ENCODE results near the gene TMEM108.

The TMEM108 gene

DNA sequence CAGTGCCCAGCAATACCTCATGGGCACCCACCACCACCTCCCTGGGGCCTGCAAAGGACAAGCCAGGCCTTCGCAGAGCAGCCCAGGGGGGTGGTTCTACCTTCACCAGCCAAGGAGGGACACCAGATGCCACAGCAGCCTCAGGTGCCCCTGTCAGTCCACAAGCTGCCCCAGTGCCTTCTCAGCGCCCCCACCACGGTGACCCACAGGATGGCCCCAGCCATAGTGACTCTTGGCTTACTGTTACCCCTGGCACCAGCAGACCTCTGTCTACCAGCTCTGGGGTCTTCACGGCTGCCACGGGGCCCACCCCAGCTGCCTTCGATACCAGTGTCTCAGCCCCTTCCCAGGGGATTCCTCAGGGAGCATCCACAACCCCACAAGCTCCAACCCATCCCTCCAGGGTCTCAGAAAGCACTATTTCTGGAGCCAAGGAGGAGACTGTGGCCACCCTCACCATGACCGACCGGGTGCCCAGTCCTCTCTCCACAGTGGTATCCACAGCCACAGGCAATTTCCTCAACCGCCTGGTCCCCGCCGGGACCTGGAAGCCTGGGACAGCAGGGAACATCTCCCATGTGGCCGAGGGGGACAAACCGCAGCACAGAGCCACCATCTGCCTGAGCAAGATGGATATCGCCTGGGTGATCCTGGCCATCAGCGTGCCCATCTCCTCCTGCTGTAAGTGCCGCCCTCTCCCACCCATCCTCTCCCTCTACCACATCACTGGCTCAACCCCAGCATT lies 342.5 kb downstream of the TMEM108 start:
- Histone ChIP-seq H3K4me2 (ENCODE audit: insufficient read depth, low read length) (no peak overlapping the region), H3K9ac (ENCODE audit: low read depth, low read length) (no peak overlapping the region), H3K4me3 (ENCODE audit: low read depth in 1 of 2, low read length in 2 of 2) (no peak overlapping the region), H3K27ac (ENCODE audit: low read length) (no peak overlapping the region), H3K27me3 (ENCODE audit: insufficient read depth, low read length, poor library complexity) (peaks cover 3% of the 10 kb centered on the region), H4K20me1 (ENCODE audit: insufficient read depth, low read length) (no peaks in the 10 kb centered on the region), H3K36me3 (ENCODE audit: insufficient read depth, low read length) (no peaks in the 10 kb centered on the region), H2AFZ (ENCODE audit: low read depth, low read length) (no peak overlapping the region), H3K4me1 (ENCODE audit: insufficient read depth, low read length) (no peaks in the 10 kb centered on the region), H3K79me2 (ENCODE audit: insufficient read depth, low read length) (no peaks in the 10 kb centered on the region), H3K9me3 (ENCODE audit: insufficient read depth, low read length, severe bottlenecking) (no peaks in the 10 kb centered on the region)
- ATAC-seq (ENCODE audit: insufficient read depth, low read depth) (no peak), DNase-seq (no peak)
- TF ChIP-seq, protein P1, sequence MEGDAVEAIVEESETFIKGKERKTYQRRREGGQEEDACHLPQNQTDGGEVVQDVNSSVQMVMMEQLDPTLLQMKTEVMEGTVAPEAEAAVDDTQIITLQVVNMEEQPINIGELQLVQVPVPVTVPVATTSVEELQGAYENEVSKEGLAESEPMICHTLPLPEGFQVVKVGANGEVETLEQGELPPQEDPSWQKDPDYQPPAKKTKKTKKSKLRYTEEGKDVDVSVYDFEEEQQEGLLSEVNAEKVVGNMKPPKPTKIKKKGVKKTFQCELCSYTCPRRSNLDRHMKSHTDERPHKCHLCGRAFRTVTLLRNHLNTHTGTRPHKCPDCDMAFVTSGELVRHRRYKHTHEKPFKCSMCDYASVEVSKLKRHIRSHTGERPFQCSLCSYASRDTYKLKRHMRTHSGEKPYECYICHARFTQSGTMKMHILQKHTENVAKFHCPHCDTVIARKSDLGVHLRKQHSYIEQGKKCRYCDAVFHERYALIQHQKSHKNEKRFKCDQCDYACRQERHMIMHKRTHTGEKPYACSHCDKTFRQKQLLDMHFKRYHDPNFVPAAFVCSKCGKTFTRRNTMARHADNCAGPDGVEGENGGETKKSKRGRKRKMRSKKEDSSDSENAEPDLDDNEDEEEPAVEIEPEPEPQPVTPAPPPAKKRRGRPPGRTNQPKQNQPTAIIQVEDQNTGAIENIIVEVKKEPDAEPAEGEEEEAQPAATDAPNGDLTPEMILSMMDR (IDR thresholded peaks at IDR 0.05; ENCODE audit: borderline replicate concordance, extremely low read depth, low read length, poor library complexity, severe bottlenecking) = no peak
- TF ChIP-seq EZH2 (IDR thresholded peaks at IDR 0.05; ENCODE audit: borderline replicate concordance, low read depth, low read length, severe bottlenecking) = no peak

DNA sequence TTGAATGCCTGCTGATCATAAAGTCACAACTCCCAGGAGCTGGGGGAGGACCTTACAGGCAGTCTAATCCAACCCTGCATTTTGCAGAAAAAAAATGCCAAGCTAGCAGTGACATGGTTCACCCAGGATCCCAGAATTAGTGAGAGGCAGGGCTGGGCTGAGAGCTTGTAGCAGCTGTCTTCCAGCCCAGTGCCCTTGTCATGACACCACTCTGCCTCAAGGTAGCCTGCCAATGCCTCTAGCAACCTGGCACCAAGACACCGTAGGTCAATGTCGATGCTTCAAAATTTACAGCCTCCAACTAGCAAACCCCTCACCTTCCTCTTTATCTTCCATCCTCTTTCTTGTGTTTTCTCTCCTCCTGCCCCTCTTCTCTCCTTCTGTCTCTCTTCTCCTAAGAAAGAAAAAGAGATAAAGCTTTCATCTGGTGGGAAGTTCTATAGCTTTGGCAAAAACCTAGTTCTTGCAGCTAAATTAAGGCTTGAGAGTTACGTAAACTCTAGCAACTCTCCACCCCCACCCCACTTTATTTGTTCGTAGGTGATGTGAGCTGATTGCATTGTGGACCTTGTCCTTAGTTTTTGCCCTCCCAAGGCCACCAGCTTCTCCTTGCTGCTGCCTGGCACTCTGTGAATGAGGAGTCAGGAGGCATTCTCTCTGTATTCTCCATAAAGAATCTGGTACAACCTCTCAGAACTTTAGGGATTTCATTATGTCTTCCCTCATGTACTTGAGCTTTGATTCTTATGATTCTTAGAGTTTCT lies 343.3 kb downstream of the TMEM108 start:
- Histone ChIP-seq H2AFZ (ENCODE audit: low read depth, low read length) (no peak overlapping the region), H3K36me3 (ENCODE audit: insufficient read depth, low read length) (no peaks in the 10 kb centered on the region), H4K20me1 (ENCODE audit: insufficient read depth, low read length) (no peaks in the 10 kb centered on the region), H3K27ac (ENCODE audit: low read length) (no peak overlapping the region), H3K4me1 (ENCODE audit: insufficient read depth, low read length) (no peaks in the 10 kb centered on the region), H3K9ac (ENCODE audit: low read depth, low read length) (no peak overlapping the region), H3K27me3 (ENCODE audit: insufficient read depth, low read length, poor library complexity) (peaks cover 3% of the 10 kb centered on the region), H3K79me2 (ENCODE audit: insufficient read depth, low read length) (no peaks in the 10 kb centered on the region), H3K9me3 (ENCODE audit: insufficient read depth, low read length, severe bottlenecking) (no peaks in the 10 kb centered on the region), H3K4me3 (ENCODE audit: low read depth in 1 of 2, low read length in 2 of 2) (no peak overlapping the region), H3K4me2 (ENCODE audit: insufficient read depth, low read length) (no peak overlapping the region)
- ATAC-seq (ENCODE audit: insufficient read depth, low read depth) (no peak), DNase-seq (no peak)
- TF ChIP-seq, protein P1 (IDR thresholded peaks at IDR 0.05; ENCODE audit: borderline replicate concordance, extremely low read depth, low read length, poor library complexity, severe bottlenecking) = no peak
- no peak for TF ChIP-seq EZH2 (IDR thresholded peaks at IDR 0.05; ENCODE audit: borderline replicate concordance, low read depth, low read length, severe bottlenecking)

DNA sequence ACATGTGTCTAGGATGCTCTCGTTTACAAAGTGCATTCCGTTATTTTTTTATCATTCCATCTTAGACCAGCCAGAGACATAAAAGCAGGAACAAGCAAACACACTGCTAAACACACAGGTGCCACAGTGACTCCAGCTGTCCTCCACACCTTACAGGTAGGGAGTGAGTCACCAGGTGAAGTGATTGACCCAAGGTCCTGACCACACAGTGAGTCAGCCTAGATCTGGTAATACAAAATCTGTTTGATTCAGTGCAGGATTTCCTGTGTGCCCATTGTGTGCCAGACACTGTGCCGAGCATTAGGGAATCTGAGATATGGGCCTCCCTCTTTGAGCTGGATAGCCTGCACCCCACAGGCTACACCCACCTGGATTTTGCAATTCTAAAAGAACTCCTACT lies 345.0 kb downstream of the TMEM108 start:
- Histone ChIP-seq H3K27ac (ENCODE audit: low read length) (no peak overlapping the region), H3K27me3 (ENCODE audit: insufficient read depth, low read length, poor library complexity) (peaks cover 9% of the 10 kb centered on the region), H3K4me2 (ENCODE audit: insufficient read depth, low read length) (no peak overlapping the region), H3K4me3 (ENCODE audit: low read depth in 1 of 2, low read length in 2 of 2) (no peak overlapping the region), H3K79me2 (ENCODE audit: insufficient read depth, low read length) (no peaks in the 10 kb centered on the region), H4K20me1 (ENCODE audit: insufficient read depth, low read length) (no peaks in the 10 kb centered on the region), H3K4me1 (ENCODE audit: insufficient read depth, low read length) (no peaks in the 10 kb centered on the region), H3K9me3 (ENCODE audit: insufficient read depth, low read length, severe bottlenecking) (no peaks in the 10 kb centered on the region), H3K36me3 (ENCODE audit: insufficient read depth, low read length) (no peaks in the 10 kb centered on the region), H3K9ac (ENCODE audit: low read depth, low read length) (no peak overlapping the region), H2AFZ (ENCODE audit: low read depth, low read length) (no peak overlapping the region)
- ATAC-seq (ENCODE audit: insufficient read depth, low read depth) (no peak), DNase-seq (no peak)
- TF ChIP-seq EZH2 (IDR thresholded peaks at IDR 0.05; ENCODE audit: borderline replicate concordance, low read depth, low read length, severe bottlenecking) = no peak
- TF ChIP-seq, protein P1 (IDR thresholded peaks at IDR 0.05; ENCODE audit: borderline replicate concordance, extremely low read depth, low read length, poor library complexity, severe bottlenecking) = no peak

Measured in DND-41 (cell line).